ENCODE measurements around the gene TMEM240.

The TMEM240 gene

DNA sequence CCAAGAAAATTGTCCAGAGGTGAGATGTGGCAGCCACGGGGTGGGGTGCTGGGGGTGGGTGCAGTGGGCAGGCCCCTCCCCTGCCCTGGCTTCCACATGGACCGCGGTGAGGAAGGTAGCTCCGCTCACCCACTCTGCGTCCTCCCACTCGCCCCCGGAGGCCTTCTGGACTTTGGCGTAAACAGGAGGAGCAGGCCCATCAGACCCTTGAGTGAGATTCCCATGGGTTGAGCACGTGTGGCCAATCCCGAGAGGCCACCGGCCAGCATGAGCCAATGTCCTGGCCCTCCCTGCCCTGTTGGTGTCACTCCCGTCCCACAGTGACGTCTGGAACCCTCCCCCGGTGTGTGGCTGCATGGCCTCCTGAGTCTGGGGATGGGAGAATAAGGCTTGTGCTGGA is 8.2 kb upstream of the TMEM240 start:
- Histone ChIP-seq H3K4me2 (ENCODE audit: low read length) (no peak overlapping the region), H3K27me3 (ENCODE audit: control insufficient read depth, insufficient read depth, low read length) (no peaks in the 10 kb centered on the region), H3K9me3 (ENCODE audit: control insufficient read depth, low read length) (no peaks in the 10 kb centered on the region), H2AFZ (no peak overlapping the region), H3K4me3 (ENCODE audit: low read depth, low read length) (no peak overlapping the region), H3K9ac (no peak overlapping the region), H3K36me3 (ENCODE audit: control insufficient read depth, insufficient read depth, low read length) (no peaks in the 10 kb centered on the region), H3K27ac (no peak overlapping the region), H3K4me1 (no peaks in the 10 kb centered on the region), H3K79me2 (peaks cover 8% of the 10 kb centered on the region)
- no peak for TF ChIP-seq CTCF (IDR thresholded peaks at IDR 0.05)

DNA sequence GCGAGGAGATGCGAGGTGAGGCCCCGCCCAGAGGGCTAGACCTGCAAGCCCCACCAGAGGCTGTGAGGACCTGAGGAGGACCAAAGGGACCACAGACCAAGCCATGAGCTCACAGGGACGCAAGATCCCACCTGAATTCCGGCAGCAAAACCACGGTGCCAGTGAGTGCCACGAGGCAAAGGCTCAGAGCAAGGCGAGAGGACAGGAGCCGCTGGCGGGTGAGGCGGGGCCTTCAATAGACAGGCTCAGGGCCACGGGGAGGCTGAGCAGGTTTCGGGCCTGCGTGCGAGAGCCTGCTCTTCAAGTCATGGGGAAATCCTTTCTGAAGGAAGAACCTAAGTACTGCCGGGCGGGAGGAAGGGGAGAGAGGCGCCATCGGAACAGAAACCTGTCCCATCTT is 7.1 kb upstream of the TMEM240 start:
- Histone ChIP-seq H3K9ac (no peak overlapping the region), H3K27ac (no peak overlapping the region), H3K9me3 (ENCODE audit: control insufficient read depth, low read length) (no peaks in the 10 kb centered on the region), H3K27me3 (ENCODE audit: control insufficient read depth, insufficient read depth, low read length) (no peaks in the 10 kb centered on the region), H3K36me3 (ENCODE audit: control insufficient read depth, insufficient read depth, low read length) (no peaks in the 10 kb centered on the region), H2AFZ (no peak overlapping the region), H3K4me2 (ENCODE audit: low read length) (no peak overlapping the region), H3K4me3 (ENCODE audit: low read depth, low read length) (no peak overlapping the region), H3K79me2 (peaks cover 8% of the 10 kb centered on the region), H3K4me1 (no peaks in the 10 kb centered on the region)
- TF ChIP-seq CTCF (IDR thresholded peaks at IDR 0.05): no peak

DNA sequence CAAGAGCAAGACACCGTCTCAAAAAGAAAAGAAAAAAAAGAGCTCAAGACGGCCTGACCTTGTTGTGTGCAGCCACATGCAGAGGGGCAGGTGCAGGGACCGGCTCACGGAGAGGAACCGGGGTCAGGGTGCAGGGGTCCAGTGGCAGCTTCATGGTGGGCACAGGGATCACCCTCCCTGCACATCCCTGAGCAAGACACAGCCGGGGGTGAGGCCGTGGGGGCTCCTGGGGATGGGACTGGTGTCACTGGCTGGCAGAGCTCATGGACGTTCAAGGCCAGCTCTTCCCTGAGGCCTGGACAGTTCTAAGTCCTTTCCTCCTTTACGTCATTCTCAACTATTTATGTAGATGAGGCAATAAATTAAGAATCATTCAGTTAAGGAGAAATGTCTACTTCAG is 6.6 kb upstream of the TMEM240 start:
- Histone ChIP-seq H3K9ac (no peak overlapping the region), H3K36me3 (ENCODE audit: control insufficient read depth, insufficient read depth, low read length) (no peaks in the 10 kb centered on the region), H3K4me3 (ENCODE audit: low read depth, low read length) (no peak overlapping the region)

DNA sequence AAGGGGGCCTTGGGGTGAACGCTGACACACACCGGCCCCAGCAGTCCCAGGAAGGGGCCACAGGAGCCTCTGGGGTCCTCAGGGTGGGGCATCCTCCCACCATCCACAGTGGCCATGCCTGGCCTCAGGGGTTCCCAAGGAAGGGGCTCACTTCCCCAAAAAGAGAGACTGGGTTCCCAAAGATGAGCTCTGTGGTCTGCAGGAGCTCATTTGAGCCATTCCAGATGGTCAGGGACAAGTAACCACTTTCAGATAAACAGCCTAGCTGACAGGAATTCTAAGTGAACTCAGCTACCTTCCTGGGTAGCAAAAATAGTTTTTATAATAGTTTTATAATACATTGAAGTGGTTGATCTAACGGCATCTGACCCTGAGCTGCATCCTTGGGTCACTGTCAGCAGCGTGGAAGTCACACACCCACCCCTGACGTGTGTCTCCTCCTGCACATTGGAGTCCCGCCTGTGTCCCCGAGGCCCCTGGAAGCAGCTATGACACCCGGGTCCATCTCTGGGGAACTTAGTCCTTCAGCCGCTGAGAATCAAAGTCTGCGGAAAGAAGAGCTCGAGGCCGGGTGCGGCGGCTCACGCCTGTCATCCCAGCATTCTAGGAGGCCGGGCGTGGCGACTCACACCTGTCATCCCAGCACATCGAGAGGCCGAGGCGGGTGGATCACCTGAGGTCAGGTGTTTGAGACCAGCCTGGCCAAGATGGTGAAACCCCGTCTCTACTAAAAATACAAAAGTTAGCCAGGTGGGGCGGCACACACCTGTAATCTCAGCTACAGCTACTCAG is 5.7 kb upstream of the TMEM240 start:
- H3K4me3 ChIP-seq (ENCODE audit: low read depth, low read length): no peak overlapping the region
- no peak for TF ChIP-seq CTCF (IDR thresholded peaks at IDR 0.05)

More for the DNA sequence above, 6.6 kb upstream of the TMEM240 start:
- Histone ChIP-seq H3K9me3 (ENCODE audit: control insufficient read depth, low read length) (no peaks in the 10 kb centered on the region), H3K27ac (no peak overlapping the region), H2AFZ (no peak overlapping the region), H3K4me1 (no peaks in the 10 kb centered on the region), H3K4me2 (ENCODE audit: low read length) (no peak overlapping the region), H3K27me3 (ENCODE audit: control insufficient read depth, insufficient read depth, low read length) (no peaks in the 10 kb centered on the region), H3K79me2 (peaks cover 8% of the 10 kb centered on the region)
- TF ChIP-seq CTCF (IDR thresholded peaks at IDR 0.05): no peak

GRCh38 chr1:1544544-1544943 is 4.1 kb upstream of the TMEM240 start:
- Histone ChIP-seq H3K9ac (no peak overlapping the region), H2AFZ (no peak overlapping the region), H3K4me3 (ENCODE audit: low read depth, low read length) (no peak overlapping the region), H3K4me2 (ENCODE audit: low read length) (no peak overlapping the region), H3K79me2 (peaks cover 4% of the 10 kb centered on the region), H3K9me3 (ENCODE audit: control insufficient read depth, low read length) (no peaks in the 10 kb centered on the region), H3K4me1 (no peaks in the 10 kb centered on the region), H3K27ac (no peak overlapping the region), H3K36me3 (ENCODE audit: control insufficient read depth, insufficient read depth, low read length) (no peaks in the 10 kb centered on the region), H3K27me3 (ENCODE audit: control insufficient read depth, insufficient read depth, low read length) (no peaks in the 10 kb centered on the region)
- TF ChIP-seq CTCF (IDR thresholded peaks at IDR 0.05): no peak

More for the DNA sequence above, 5.7 kb upstream of the TMEM240 start:
- no peak overlapping the region for H3K4me2 ChIP-seq (ENCODE audit: low read length)
- no peak overlapping the region for H2AFZ ChIP-seq
- no peaks in the 10 kb centered on the region for H3K27me3 ChIP-seq (ENCODE audit: control insufficient read depth, insufficient read depth, low read length)
- no peaks in the 10 kb centered on the region for H3K36me3 ChIP-seq (ENCODE audit: control insufficient read depth, insufficient read depth, low read length)
- H3K9ac ChIP-seq: no peak overlapping the region
- H3K79me2 ChIP-seq: peaks cover 8% of the 10 kb centered on the region
- H3K9me3 ChIP-seq (ENCODE audit: control insufficient read depth, low read length): no peaks in the 10 kb centered on the region
- H3K4me1 ChIP-seq: no peaks in the 10 kb centered on the region
- H3K27ac ChIP-seq: no peak overlapping the region

All from parathyroid adenoma (tissue), 2 donors.